PC-3 (cell line): ENCODE data around the gene METTL26. TPM values are rescaled to one million over a fixed set of nuclear protein-coding genes. Genes with fewer than 3 reads are reported as not detected.
A peak's percentile ranks its signal among the peaks of the same experiment; 100 is the strongest.

ENCODE experiments used
- ATAC-seq: fragments of 200-7000 bp; cut with Tn5 transposase; 2 replicates; pipeline ENCODE4 v1.9.1; 2020; ENCODE audit warnings: mild to moderate bottlenecking, moderate library complexity
- BruUV-seq: library from RNA; stranded (reverse); fragments of 400-500 nt; replicated peaks from 2 replicates; lab custom pipeline; 2021; lab: Mats Ljungman, UMichigan
- CTCF ChIA-PET: fragments of 300-600 bp; sonication (Branson Sonifier 250); formaldehyde crosslinking; loops from one replicate; lab custom pipeline; 2022; ENCODE audit warnings: antibody characterized with exemption; lab: Charles Lee
- POLR2A ChIA-PET: fragments of 300-600 bp; sonication (Branson Sonifier 250); formaldehyde crosslinking; loops from one replicate; lab custom pipeline; 2022; ENCODE audit warnings: antibody characterized with exemption; ENCODE audit not compliant: unreplicated experiment; lab: Charles Lee
- DNase-seq: peaks from one replicate; pipeline ENCODE4 v3.0.0-alpha.2; 2015
- H2AFZ ChIP-seq: fragments of 300-600 bp; sonication (generic); 2 replicates; pipeline ENCODE4 v1.6.0; 2016; ENCODE audit warnings: antibody characterized with exemption, low read length
- H3F3A ChIP-seq: fragments of 300-600 bp; sonication (generic); one replicate; pipeline ENCODE4 v1.6.0; 2017; ENCODE audit warnings: antibody characterized with exemption, low read length, control low read depth, mild to moderate bottlenecking; ENCODE audit not compliant: unreplicated experiment
- H3K27ac ChIP-seq: fragments of 300-600 bp; sonication (generic); 2 replicates; pipeline ENCODE4 v1.5.1; 2016; ENCODE audit warnings: mild to moderate bottlenecking, low read length
- H3K27me3 ChIP-seq: fragments of 300-600 bp; sonication (generic); 2 replicates; pipeline ENCODE4 v1.6.1; 2016; ENCODE audit warnings: low read length, mixed read lengths
- H3K36me3 ChIP-seq: fragments of 300-600 bp; sonication (generic); 2 replicates; pipeline ENCODE4 v1.6.1; 2016; ENCODE audit warnings: low read depth, mixed run types, low read length, mixed read lengths
- H3K4me1 ChIP-seq: fragments of 300-600 bp; sonication (generic); 2 replicates; pipeline ENCODE4 v1.5.1; 2016; ENCODE audit warnings: low read length; ENCODE audit not compliant: insufficient read depth
- H3K4me2 ChIP-seq: fragments of 300-600 bp; sonication (generic); 2 replicates; pipeline ENCODE4 v1.6.0; 2016; ENCODE audit warnings: low read length
- H3K4me3 ChIP-seq: fragments of 300-600 bp; sonication (generic); 2 replicates; pipeline ENCODE4 v1.5.1; 2016; ENCODE audit warnings: mild to moderate bottlenecking, low read length, mixed read lengths
- H3K79me2 ChIP-seq: fragments of 300-600 bp; sonication (generic); 2 replicates; pipeline ENCODE4 v1.6.1; 2017; ENCODE audit warnings: low read length, mixed read lengths
- H3K9ac ChIP-seq: fragments of 300-600 bp; sonication (generic); 2 replicates; pipeline ENCODE4 v1.6.0; 2016; ENCODE audit warnings: mild to moderate bottlenecking, low read length
- H3K9me2 ChIP-seq: fragments of 300-600 bp; sonication (generic); replicated peaks from 2 replicates; pipeline ENCODE4 v1.6.1; 2016; ENCODE audit warnings: mixed run types, low read length, mixed read lengths
- H3K9me3 ChIP-seq: fragments of 300-600 bp; sonication (generic); 2 replicates; pipeline ENCODE4 v1.6.1; 2016; ENCODE audit warnings: low read length, mixed read lengths
- H4K20me1 ChIP-seq: fragments of 300-600 bp; sonication (generic); 2 replicates; pipeline ENCODE4 v1.6.1; 2016; ENCODE audit warnings: low read length, mixed read lengths
- CTCF ChIP-seq: fragments of 300-600 bp; sonication (generic); conservative IDR thresholded peaks from 2 replicates; pipeline ENCODE4 v1.5.1; 2017; ENCODE audit warnings: antibody characterized with exemption, low read depth, mild to moderate bottlenecking, low read length
- EZH2 ChIP-seq: fragments of 300-600 bp; sonication (generic); IDR thresholded peaks from one replicate; pipeline ENCODE4 v1.6.1; 2017; ENCODE audit warnings: antibody characterized with exemption, mild to moderate bottlenecking, low read length; ENCODE audit not compliant: unreplicated experiment
- EZH2phosphoT487 ChIP-seq: fragments of 300-600 bp; sonication (generic); IDR thresholded peaks from 2 replicates; pipeline ENCODE4 v1.6.1; 2018; ENCODE audit warnings: mild to moderate bottlenecking, antibody characterized with exemption, low read length, borderline replicate concordance
- intact Hi-C: fragments of 100-400 bp; cut with micrococcal nuclease; formaldehyde crosslinking; loops from 2 replicates; pipeline ENCODE4 v1.9.0; 2023
- total RNA-seq: library from RNA; depleted of rRNA; stranded (reverse); fragments of >200 nt; gene quantifications from 2 replicates; pipeline ENCODE4 v1.2.3, GENCODE V29; 2014

Gene METTL26
- total RNA-seq, 1 experiment from 2014 or later: 179 TPM

- no peak for DNase-seq
- Histone ChIP-seq H2AFZ (peak overlapping the region; percentile 76), H3K4me3 (peak overlapping the region; percentile 82; the same call in 1 of the 2 replicates), H3K4me1 (no peaks in the 10 kb centered on the region), H3K27me3 (no peaks in the 10 kb centered on the region), H3K9me2 (no peaks in the 10 kb centered on the region), H3K36me3 (peaks cover 6% of the 10 kb centered on the region; the same call in 1 of the 2 replicates), H3K27ac (no peak overlapping the region), H3F3A (no peaks in the 10 kb centered on the region), H4K20me1 (no peaks in the 10 kb centered on the region), H3K79me2 (peaks cover 22% of the 10 kb centered on the region), H3K9ac (peak overlapping the region; percentile 97), H3K4me2 (peak overlapping the region; percentile 39), H3K9me3 (no peaks in the 10 kb centered on the region)
- ChIA-PET POLR2A (no interaction called here), CTCF (no interaction called here)
- TF ChIP-seq CTCF (no peak), EZH2 (no peak), EZH2phosphoT487 (no peak)
- intact Hi-C loops: no loop called here
- ATAC-seq: no peak
- no TSS peak for BruUV-seq
Measured at GRCh38 chr16:667113-667779, 31.1 kb upstream of the METTL26 start.

- Histone ChIP-seq H3K9me3 (no peaks in the 10 kb centered on the region), H3F3A (no peaks in the 10 kb centered on the region), H2AFZ (no peak overlapping the region), H3K4me3 (no peak overlapping the region), H4K20me1 (no peaks in the 10 kb centered on the region), H3K4me1 (no peaks in the 10 kb centered on the region), H3K36me3 (peaks cover 6% of the 10 kb centered on the region; the same call in 1 of the 2 replicates), H3K4me2 (no peak overlapping the region), H3K27ac (no peak overlapping the region), H3K9me2 (no peaks in the 10 kb centered on the region), H3K27me3 (no peaks in the 10 kb centered on the region), H3K9ac (no peak overlapping the region), H3K79me2 (peaks cover 22% of the 10 kb centered on the region)
- no peak for DNase-seq
- intact Hi-C loops: no loop called here
- ChIA-PET POLR2A (no interaction called here), CTCF (no interaction called here)
- no peak for ATAC-seq
- no TSS peak for BruUV-seq
- TF ChIP-seq EZH2: no peak
- TF ChIP-seq EZH2phosphoT487: no peak
- TF ChIP-seq CTCF: no peak
Measured at GRCh38 chr16:666572-666971, 30.5 kb upstream of the METTL26 start.

GRCh38 chr16:662597-662996 lies 26.5 kb upstream of the METTL26 start:
- Histone ChIP-seq H3K4me1 (peaks cover 5% of the 10 kb centered on the region), H4K20me1 (no peaks in the 10 kb centered on the region), H3K9ac (no peak overlapping the region), H2AFZ (no peak overlapping the region), H3K9me3 (no peaks in the 10 kb centered on the region), H3K79me2 (no peaks in the 10 kb centered on the region), H3K4me3 (no peak overlapping the region), H3K27ac (no peak overlapping the region), H3K9me2 (no peaks in the 10 kb centered on the region), H3K36me3 (no peaks in the 10 kb centered on the region), H3K4me2 (no peak overlapping the region), H3K27me3 (no peaks in the 10 kb centered on the region), H3F3A (no peaks in the 10 kb centered on the region)
- no TSS peak for BruUV-seq
- DNase-seq: no peak
- no peak for TF ChIP-seq EZH2
- TF ChIP-seq CTCF: no peak
- no peak for TF ChIP-seq EZH2phosphoT487
- ChIA-PET CTCF (no interaction called here), POLR2A (no interaction called here)
- no peak for ATAC-seq
- intact Hi-C loops: no loop called here
